Kidney epithelial cell (primary cell): Measurements from ENCODE around the gene PRRT2. TPM values are rescaled to one million over a fixed set of nuclear protein-coding genes. Genes with fewer than 3 reads are reported as not detected.
"Not testable (repeated sequence)": the region's sequence is repeated elsewhere in the genome, so short reads cannot be mapped to it uniquely, and the experiment has no call there.

Experiments
- DNase-seq: peaks from one replicate; pipeline ENCODE4 v3.0.0-alpha.2; 2010; ENCODE audit warnings: low read depth
- H3K27me3 ChIP-seq: 2 replicates; pipeline ENCODE4 v1.6.0; 2011; ENCODE audit warnings: low read length; ENCODE audit not compliant: control insufficient read depth, insufficient read depth
- H3K36me3 ChIP-seq: 2 replicates; pipeline ENCODE4 v1.5.1; 2011; ENCODE audit warnings: low read length; ENCODE audit not compliant: control insufficient read depth, insufficient read depth
- H3K4me3 ChIP-seq: 2 replicates; pipeline ENCODE4 v1.5.1; 2011; ENCODE audit warnings: low read depth, mild to moderate bottlenecking, control low read depth, low read length
- CTCF ChIP-seq: IDR thresholded peaks from 2 replicates; pipeline ENCODE4 v1.5.1; 2011; ENCODE audit warnings: mild to moderate bottlenecking, moderate library complexity, low read length, control low read depth, inconsistent platforms; ENCODE audit not compliant: insufficient read depth, poor library complexity, severe bottlenecking
- total RNA-seq: library from RNA; depleted of rRNA; stranded (reverse); fragments of >200 nt; gene quantifications from 2 replicates; pipeline ENCODE4 v1.2.3, GENCODE V29; 2015

Gene PRRT2
- total RNA-seq, 1 donor from 2014 or later = 0.29 TPM

- no peaks in the 10 kb centered on the region for H3K27me3 ChIP-seq
- TF ChIP-seq CTCF = peak; percentile 86
- peak; percentile 93 for DNase-seq
- H3K36me3 ChIP-seq = no peaks in the 10 kb centered on the region
- peak within 1 kb of the TSS; percentile 91 for H3K4me3 ChIP-seq
Measured at GRCh38 chr16:29790183-29790948, 21.6 kb upstream of the PRRT2 start, which contains the start of gene KIF22. Gene KIF22 (plus strand): TSS chr16:29790751. CDS start chr16:29790760, 9 bp downstream.

- no peak for TF ChIP-seq CTCF
- DNase-seq = no peak
- Histone ChIP-seq H3K27me3 (no peaks in the 10 kb centered on the region), H3K4me3 (peak overlapping the region; percentile 91), H3K36me3 (no peaks in the 10 kb centered on the region)
Measured at GRCh38 chr16:29790949-29791844, 20.8 kb upstream of the PRRT2 start.

- TF ChIP-seq CTCF = no peak
- H3K27me3 ChIP-seq = no peaks in the 10 kb centered on the region
- DNase-seq = no peak
- peaks cover 2% of the 10 kb centered on the region for H3K36me3 ChIP-seq
- peak overlapping the region; percentile 91 for H3K4me3 ChIP-seq
Measured at GRCh38 chr16:29791845-29792807, 19.9 kb upstream of the PRRT2 start.

- not testable (repeated sequence) for H3K36me3 ChIP-seq, H3K4me3 ChIP-seq
Measured at GRCh38 chr16:29793153-29793552, 18.8 kb upstream of the PRRT2 start.

GRCh38 chr16:29794231-29794710 lies 17.7 kb upstream of the PRRT2 start:
- no peak for TF ChIP-seq CTCF
- no peak for DNase-seq
- peaks cover 2% of the 10 kb centered on the region for H3K36me3 ChIP-seq
- H3K4me3 ChIP-seq = no peak overlapping the region
- H3K27me3 ChIP-seq = no peaks in the 10 kb centered on the region

More at GRCh38 chr16:29793153-29793552, 18.8 kb upstream of the PRRT2 start:
- not testable (repeated sequence) for DNase-seq, H3K27me3 ChIP-seq
